ENCODE results near the gene SH2D4B.

Gene SH2D4B

DNA sequence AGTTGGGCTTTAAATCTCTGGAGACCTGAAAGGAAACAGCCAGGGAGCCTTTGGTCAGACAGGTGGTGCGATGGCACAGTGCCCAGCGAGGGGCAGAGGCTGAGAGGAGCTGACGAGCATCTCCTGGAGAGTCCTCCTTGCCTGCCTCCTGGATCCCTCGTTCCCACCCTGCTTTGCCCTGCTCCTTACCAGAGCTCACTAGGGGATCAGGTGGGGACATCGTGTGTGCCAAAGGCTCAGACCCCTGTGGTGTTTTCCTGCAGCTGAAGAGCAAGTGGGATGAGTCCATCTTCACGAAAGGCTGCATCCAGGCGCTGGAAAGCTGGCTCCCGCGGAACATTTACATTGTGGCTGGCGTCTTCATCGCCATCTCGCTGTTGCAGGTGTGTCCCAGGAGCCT is 21.8 kb upstream of the SH2D4B start:
- no peaks in the 10 kb centered on the region for H3K9me3 Mint-ChIP-seq
- no peaks in the 10 kb centered on the region for H3K27me3 Mint-ChIP-seq (ENCODE audit: low read depth)
- peaks cover 12% of the 10 kb centered on the region for H3K4me1 Mint-ChIP-seq
- H3K36me3 Mint-ChIP-seq (ENCODE audit: low read depth), result peaks cover 88% of the 10 kb centered on the region
- no peak overlapping the region for H3K4me3 Mint-ChIP-seq
- TF ChIP-seq, protein P1, sequence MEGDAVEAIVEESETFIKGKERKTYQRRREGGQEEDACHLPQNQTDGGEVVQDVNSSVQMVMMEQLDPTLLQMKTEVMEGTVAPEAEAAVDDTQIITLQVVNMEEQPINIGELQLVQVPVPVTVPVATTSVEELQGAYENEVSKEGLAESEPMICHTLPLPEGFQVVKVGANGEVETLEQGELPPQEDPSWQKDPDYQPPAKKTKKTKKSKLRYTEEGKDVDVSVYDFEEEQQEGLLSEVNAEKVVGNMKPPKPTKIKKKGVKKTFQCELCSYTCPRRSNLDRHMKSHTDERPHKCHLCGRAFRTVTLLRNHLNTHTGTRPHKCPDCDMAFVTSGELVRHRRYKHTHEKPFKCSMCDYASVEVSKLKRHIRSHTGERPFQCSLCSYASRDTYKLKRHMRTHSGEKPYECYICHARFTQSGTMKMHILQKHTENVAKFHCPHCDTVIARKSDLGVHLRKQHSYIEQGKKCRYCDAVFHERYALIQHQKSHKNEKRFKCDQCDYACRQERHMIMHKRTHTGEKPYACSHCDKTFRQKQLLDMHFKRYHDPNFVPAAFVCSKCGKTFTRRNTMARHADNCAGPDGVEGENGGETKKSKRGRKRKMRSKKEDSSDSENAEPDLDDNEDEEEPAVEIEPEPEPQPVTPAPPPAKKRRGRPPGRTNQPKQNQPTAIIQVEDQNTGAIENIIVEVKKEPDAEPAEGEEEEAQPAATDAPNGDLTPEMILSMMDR (IDR thresholded peaks at IDR 0.05; ENCODE audit: unreplicated experiment in 3 of 3), result no peak
- no peak overlapping the region for H3K27ac Mint-ChIP-seq

DNA sequence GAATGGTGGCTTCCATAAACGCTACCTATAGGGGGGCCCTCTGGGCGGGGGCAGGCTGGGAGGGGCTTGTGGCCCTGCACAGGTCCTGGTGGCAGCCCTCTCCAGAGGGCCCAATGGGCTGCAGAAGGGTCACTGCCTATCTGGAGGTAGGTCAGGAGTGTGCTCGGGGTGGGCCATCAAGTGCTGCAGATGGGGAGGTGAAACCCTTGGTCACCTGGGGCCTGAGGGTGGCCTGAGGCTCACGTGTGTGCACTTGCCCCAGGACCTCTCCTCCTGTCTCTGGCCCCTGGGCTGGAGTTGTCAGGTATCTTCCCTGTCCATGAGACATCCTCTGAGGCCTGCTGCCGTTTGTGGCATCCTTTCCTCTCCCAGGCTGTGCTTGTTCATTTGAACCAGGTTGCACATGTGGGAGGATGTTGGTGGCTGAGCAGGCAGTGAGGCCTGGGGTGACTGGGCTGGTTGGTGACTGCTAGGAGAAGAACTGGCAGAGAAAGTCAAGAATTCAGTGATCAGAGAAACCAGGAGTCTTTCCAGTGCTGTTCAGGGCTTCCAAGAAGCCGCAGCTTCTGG is 21.1 kb upstream of the SH2D4B start:
- Mint-ChIP-seq H3K27me3 (ENCODE audit: low read depth) (no peaks in the 10 kb centered on the region), H3K9me3 (no peaks in the 10 kb centered on the region), H3K36me3 (ENCODE audit: low read depth) (peaks cover 82% of the 10 kb centered on the region), H3K4me3 (no peak overlapping the region), H3K27ac (no peak overlapping the region), H3K4me1 (peaks cover 13% of the 10 kb centered on the region)
- TF ChIP-seq, protein P1 (IDR thresholded peaks at IDR 0.05; ENCODE audit: unreplicated experiment in 3 of 3), result no peak

DNA sequence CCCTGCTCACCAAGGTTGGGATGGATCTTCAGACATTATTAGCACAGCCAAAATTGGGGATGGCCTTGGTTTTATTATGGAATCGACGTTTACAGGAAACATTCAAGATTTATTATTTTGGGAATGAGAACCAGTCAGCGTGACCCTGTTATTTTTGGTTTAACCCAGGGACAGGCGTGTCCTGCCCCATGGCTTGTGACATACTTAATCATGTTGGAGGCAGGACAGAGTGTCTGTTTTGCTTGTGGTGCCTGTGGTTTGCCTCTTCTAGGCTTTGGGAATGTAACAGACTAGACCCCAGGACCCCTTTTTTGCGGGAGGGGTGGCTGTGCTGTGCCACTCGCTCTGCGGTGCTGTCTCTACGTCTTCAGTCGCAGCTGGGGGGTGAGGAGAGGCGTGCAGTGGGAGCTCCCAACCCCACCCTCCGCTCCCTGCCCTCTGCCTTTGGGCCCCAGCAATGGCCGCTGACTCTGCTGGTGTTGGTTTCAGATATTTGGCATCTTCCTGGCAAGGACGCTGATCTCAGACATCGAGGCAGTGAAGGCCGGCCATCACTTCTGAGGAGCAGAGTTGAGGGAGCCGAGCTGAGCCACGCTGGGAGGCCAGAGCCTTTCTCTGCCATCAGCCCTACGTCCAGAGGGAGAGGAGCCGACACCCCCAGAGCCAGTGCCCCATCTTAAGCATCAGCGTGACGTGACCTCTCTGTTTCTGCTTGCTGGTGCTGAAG is 20.1 kb upstream of the SH2D4B start:
- Mint-ChIP-seq H3K27ac (no peak overlapping the region), H3K4me1 (peaks cover 7% of the 10 kb centered on the region), H3K9me3 (no peaks in the 10 kb centered on the region), H3K27me3 (ENCODE audit: low read depth) (no peaks in the 10 kb centered on the region), H3K4me3 (no peak overlapping the region), H3K36me3 (ENCODE audit: low read depth) (peaks cover 72% of the 10 kb centered on the region)
- TF ChIP-seq, protein P1 (IDR thresholded peaks at IDR 0.05; ENCODE audit: unreplicated experiment in 3 of 3), result no peak

DNA sequence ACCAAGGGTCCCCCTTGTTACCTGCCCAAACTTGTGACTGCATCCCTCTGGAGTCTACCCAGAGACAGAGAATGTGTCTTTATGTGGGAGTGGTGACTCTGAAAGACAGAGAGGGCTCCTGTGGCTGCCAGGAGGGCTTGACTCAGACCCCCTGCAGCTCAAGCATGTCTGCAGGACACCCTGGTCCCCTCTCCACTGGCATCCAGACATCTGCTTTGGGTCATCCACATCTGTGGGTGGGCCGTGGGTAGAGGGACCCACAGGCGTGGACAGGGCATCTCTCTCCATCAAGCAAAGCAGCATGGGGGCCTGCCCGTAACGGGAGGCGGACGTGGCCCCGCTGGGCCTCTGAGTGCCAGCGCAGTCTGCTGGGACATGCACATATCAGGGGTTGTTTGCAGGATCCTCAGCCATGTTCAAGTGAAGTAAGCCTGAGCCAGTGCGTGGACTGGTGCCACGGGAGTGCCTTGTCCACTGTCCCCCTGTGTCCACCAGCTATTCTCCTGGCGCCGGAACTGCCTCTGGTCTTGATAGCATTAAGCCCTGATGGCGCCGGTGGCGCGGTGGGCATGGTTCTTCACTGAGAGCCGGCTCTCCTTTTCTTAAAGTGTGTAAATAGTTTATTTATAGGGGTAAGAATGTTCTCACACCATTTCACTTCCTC is 19.4 kb upstream of the SH2D4B start:
- no peaks in the 10 kb centered on the region for H3K9me3 Mint-ChIP-seq
- TF ChIP-seq, protein P1 (IDR thresholded peaks at IDR 0.05; ENCODE audit: unreplicated experiment in 3 of 3), result no peak
- peaks cover 7% of the 10 kb centered on the region for H3K4me1 Mint-ChIP-seq
- no peak overlapping the region for H3K4me3 Mint-ChIP-seq
- peaks cover 65% of the 10 kb centered on the region for H3K36me3 Mint-ChIP-seq (ENCODE audit: low read depth)
- no peak overlapping the region for H3K27ac Mint-ChIP-seq
- no peaks in the 10 kb centered on the region for H3K27me3 Mint-ChIP-seq (ENCODE audit: low read depth)

DNA sequence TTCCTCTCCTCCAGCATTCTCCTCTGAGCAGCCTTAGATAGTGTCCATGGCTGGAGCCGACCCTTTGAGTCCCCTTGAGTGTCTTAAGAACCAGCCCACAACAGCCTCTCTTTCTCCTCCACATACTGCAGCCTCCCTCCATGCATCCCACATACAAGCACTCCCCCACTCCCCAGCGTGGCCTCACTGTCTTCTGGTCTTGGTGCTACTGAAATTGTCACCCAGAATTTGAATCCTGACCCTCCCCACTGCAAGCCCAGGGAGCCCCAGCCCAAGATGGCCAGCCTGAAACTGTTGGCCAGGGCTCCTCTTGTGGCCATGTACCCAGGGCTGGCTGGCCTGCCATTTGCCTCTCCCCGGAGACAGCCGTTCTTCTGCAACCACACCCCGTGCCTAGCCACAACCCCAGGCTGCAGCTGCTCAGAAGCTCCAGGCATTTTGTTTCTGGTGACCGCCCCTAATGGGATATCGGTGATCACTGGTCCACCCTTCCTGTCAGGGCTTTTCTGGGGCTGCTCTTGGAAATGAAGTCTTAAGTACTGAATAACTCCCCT is 18.8 kb upstream of the SH2D4B start:
- TF ChIP-seq, protein P1 (IDR thresholded peaks at IDR 0.05; ENCODE audit: unreplicated experiment in 3 of 3), result no peak
- Mint-ChIP-seq H3K4me1 (peaks cover 7% of the 10 kb centered on the region), H3K27me3 (ENCODE audit: low read depth) (peaks cover 2% of the 10 kb centered on the region), H3K27ac (no peak overlapping the region), H3K36me3 (ENCODE audit: low read depth) (peaks cover 59% of the 10 kb centered on the region), H3K9me3 (no peaks in the 10 kb centered on the region), H3K4me3 (no peak overlapping the region)

Data from nephron (organoid).